ENCODE data around the gene RAD51B.

- no peak for TF ChIP-seq EZH2 (IDR thresholded peaks at IDR 0.05; ENCODE audit: low read depth)
- no peak for TF ChIP-seq CTCF (conservative IDR thresholded peaks at IDR 0.05)
These were observed 743.3 kb downstream of the RAD51B start for GRCh38 chr14:68562911-68563250.
